GM12878 (cell line): ENCODE measurements around the gene KCNK13. TPM values are rescaled to one million over a fixed set of nuclear protein-coding genes. Genes with fewer than 3 reads are reported as not detected.

Source experiments
- ATAC-seq: fragments of 200-7000 bp; cut with Tn5 transposase; 3 replicates; pipeline ENCODE4 v1.9.1; 2020; ENCODE audit warnings: mild to moderate bottlenecking, moderate library complexity
- BruUV-seq: library from RNA; stranded (reverse); fragments of 400-500 nt; replicated peaks from 2 replicates; lab custom pipeline; 2021; lab: Mats Ljungman, UMichigan
- CTCF ChIA-PET: fragments of 300-600 bp; sonication (Branson Sonifier 250); formaldehyde crosslinking; extraction: SDS; loops from one replicate; lab custom pipeline; 2021; ENCODE audit warnings: inconsistent platforms; lab: Yijun Ruan, JAX
- POLR2A ChIA-PET: fragments of 350-600 bp; formaldehyde crosslinking; extraction: SDS; loops from one replicate; lab custom pipeline; 2021; ENCODE audit warnings: inconsistent platforms; lab: Charles Lee
- RAD21 ChIA-PET: fragments of 300-600 bp; sonication (Branson Sonifier 250); formaldehyde crosslinking; loops from one replicate; lab custom pipeline; 2023; ENCODE audit warnings: antibody characterized with exemption; ENCODE audit not compliant: unreplicated experiment; lab: Charles Lee
- SMC1A ChIA-PET: fragments of 300-600 bp; sonication (Branson Sonifier 250); formaldehyde crosslinking; loops from one replicate; lab custom pipeline; 2023; ENCODE audit not compliant: unreplicated experiment, uncharacterized antibody; lab: Charles Lee
- DNase-seq: peaks from one replicate; pipeline ENCODE4 v3.0.0-alpha.2; 2011; ENCODE audit warnings: low read depth, low spot score
- FAIRE-seq: peaks from 3 replicates; lab custom pipeline; 2011; peaks lifted over from hg19 to GRCh38; lab: Jason Lieb, UNC
- H2AFZ ChIP-seq: 2 replicates; pipeline ENCODE4 v1.6.0; 2011; ENCODE audit warnings: low read depth, low read length, control low read depth; ENCODE audit not compliant: control insufficient read depth
- H3K27ac ChIP-seq: 2 replicates; pipeline ENCODE4 v1.5.1; 2011; ENCODE audit warnings: control low read depth; ENCODE audit not compliant: control insufficient read depth, insufficient read depth
- H3K27me3 ChIP-seq, 2 experiments: replicated peaks in 1 of 2; 2 replicates each; pipeline versions ENCODE4 v1.6.0 to v1.6.1; 2011; ENCODE audit warnings: low read length in 1 of 2; ENCODE audit not compliant: control insufficient read depth in 2 of 2, insufficient read depth in 2 of 2
- H3K36me3 ChIP-seq, 2 experiments: 2 replicates each; pipeline ENCODE4 v1.5.1; 2011; ENCODE audit warnings: low read length in 1 of 2; ENCODE audit not compliant: control insufficient read depth in 2 of 2, insufficient read depth in 2 of 2
- H3K4me1 ChIP-seq: 2 replicates; pipeline ENCODE4 v1.6.1; 2011; ENCODE audit warnings: mild to moderate bottlenecking, low read length, moderate library complexity, mixed read lengths; ENCODE audit not compliant: control insufficient read depth, insufficient read depth
- H3K4me2 ChIP-seq: 2 replicates; pipeline ENCODE4 v1.6.0; 2011; ENCODE audit warnings: control low read depth; ENCODE audit not compliant: control insufficient read depth, insufficient read depth
- H3K4me3 ChIP-seq: fragments of 200-600 bp; sonication (generic); 2 replicates; pipeline ENCODE4 v1.5.1; 2016
- H3K79me2 ChIP-seq: 2 replicates; pipeline ENCODE4 v1.6.0; 2011; ENCODE audit warnings: low read length; ENCODE audit not compliant: control insufficient read depth, insufficient read depth
- H3K9ac ChIP-seq: 2 replicates; pipeline ENCODE4 v1.8.0; 2011; ENCODE audit warnings: low read length, control low read depth, mixed read lengths; ENCODE audit not compliant: control insufficient read depth, insufficient read depth
- H3K9me3 ChIP-seq: replicated peaks from 3 replicates; pipeline ENCODE4 v1.5.1; 2011; ENCODE audit warnings: mild to moderate bottlenecking, low read length; ENCODE audit not compliant: control insufficient read depth, insufficient read depth
- H4K20me1 ChIP-seq: 2 replicates; pipeline ENCODE4 v1.6.0; 2011; ENCODE audit not compliant: control insufficient read depth, insufficient read depth
- ATF3 ChIP-seq: IDR thresholded peaks from 2 replicates; pipeline ENCODE4 v1.6.1; 2011; ENCODE audit warnings: low read depth, mild to moderate bottlenecking, low read length, moderate library complexity, borderline replicate concordance; ENCODE audit errors: extremely low read depth
- EED ChIP-seq: sonication (generic); IDR thresholded peaks from 2 replicates; pipeline ENCODE4 v1.6.1; 2016; ENCODE audit warnings: antibody characterized with exemption, low read depth
- HSF1 ChIP-seq: fragments of 150-350 bp; IDR thresholded peaks from 2 replicates; pipeline ENCODE4 v1.6.1; 2014; ENCODE audit warnings: mild to moderate bottlenecking, low read depth, low read length
- JUNB ChIP-seq: IDR thresholded peaks from 2 replicates; pipeline ENCODE4 v1.6.1; 2016; ENCODE audit warnings: antibody characterized with exemption, mild to moderate bottlenecking
- KAT2A ChIP-seq: conservative IDR thresholded peaks from 2 replicates; pipeline ENCODE4 v1.6.1; 2011; ENCODE audit warnings: low read depth, low read length; ENCODE audit not compliant: control insufficient read depth
- MEF2A ChIP-seq: IDR thresholded peaks from 2 replicates; pipeline ENCODE4 v1.6.1; 2011; ENCODE audit warnings: low read depth, mild to moderate bottlenecking, low read length, moderate library complexity; ENCODE audit not compliant: insufficient read depth
- NBN ChIP-seq: fragments of 450-650 bp; IDR thresholded peaks from 2 replicates; pipeline ENCODE4 v1.6.1; 2016
- NR2C2 ChIP-seq: IDR thresholded peaks from 2 replicates; pipeline ENCODE4 v1.6.1; 2011; ENCODE audit warnings: borderline replicate concordance, low read depth; ENCODE audit not compliant: control insufficient read depth, insufficient read length
- RAD51 ChIP-seq: fragments of 450-650 bp; IDR thresholded peaks from 2 replicates; pipeline ENCODE4 v1.6.1; 2016; ENCODE audit warnings: moderate library complexity, mild to moderate bottlenecking, inconsistent platforms
- RFX5 ChIP-seq: IDR thresholded peaks from 2 replicates; pipeline ENCODE4 v1.6.1; 2011; ENCODE audit warnings: low read depth, low read length, improper control_type of control experiment
- SIN3A ChIP-seq: IDR thresholded peaks from 2 replicates; pipeline ENCODE4 v1.6.1; 2012; ENCODE audit warnings: low read depth, low read length, improper control_type of control experiment
- SMAD1 ChIP-seq: fragments of 450-650 bp; IDR thresholded peaks from 2 replicates; pipeline ENCODE4 v1.6.1; 2018; ENCODE audit warnings: mild to moderate bottlenecking, low read depth; ENCODE audit not compliant: partially characterized antibody
- SUPT20H ChIP-seq: IDR thresholded peaks from 2 replicates; pipeline ENCODE4 v1.6.1; 2011; ENCODE audit warnings: low read depth, mild to moderate bottlenecking, low read length, moderate library complexity, borderline replicate concordance; ENCODE audit not compliant: control insufficient read depth
- WGBS: methylation state at CpG from one replicate; pipeline ENCODE4 v1.1.6; 2016; ENCODE audit warnings: low lambda C conversion rate; ENCODE audit not compliant: insufficient replicate concordance, insufficient coverage; ENCODE audit errors: missing lambda C conversion rate; 5-methylcytosine and 5-hydroxymethylcytosine counted together
- in situ Hi-C: fragments of 300-500 bp; cut with MboI; formaldehyde crosslinking; loops from 9 replicates; pipeline ENCODE4 v1.14.3; 2018; ENCODE audit warnings: mixed read lengths
- intact Hi-C: fragments of 100-400 bp; cut with micrococcal nuclease; formaldehyde crosslinking; loops from one replicate; pipeline ENCODE4 v1.14.2; 2022; ENCODE audit not compliant: unreplicated experiment
- polyA plus RNA-seq, 11 experiments: library from polyadenylated mRNA; depleted of rRNA in 4 of 11; unstranded in 6 of 11; stranded (reverse) in 5 of 11; fragments of >200 nt; fragmentation: Nextera tagmentation in 4 of 11; fragmentation: Illumina TruSeq in 1 of 11; extraction: Ambion mirVana in 4 of 11; extraction: Trizol in 1 of 11; gene quantifications; 1 replicate in 1 of 11; 2 replicates in 10 of 11; pipeline versions ENCODE4 v1.2.1 to v1.2.3, GENCODE V29; 2011 to 2016; ENCODE audit warnings: inconsistent platforms in 2 of 11, missing spikeins in 2 of 11, low read depth in 1 of 11
- total RNA-seq, 4 experiments: library from RNA; depleted of rRNA in 3 of 4; stranded (reverse); fragments of >200 nt in 3 of 4; fragmentation: Illumina TruSeq in 1 of 4; extraction: Trizol in 1 of 4; gene quantifications; 2 replicates each; pipeline versions ENCODE4 v1.2.1 to v1.2.3, GENCODE V29; 2013 to 2021
- TF ChIP-seq, protein P1 (sequence below): fragments of 450-650 bp; IDR thresholded peaks from 2 replicates; pipeline ENCODE4 v1.6.1; 2017; ENCODE audit warnings: mild to moderate bottlenecking, low read depth, inconsistent platforms; ENCODE audit not compliant: poor library complexity, severe bottlenecking

KCNK13 gene
- total and polyA plus RNA-seq, 10 of the 15 experiments (the other 5 are each of a cell fraction or from before 2014, with no cell fraction given): not detected

DNA sequence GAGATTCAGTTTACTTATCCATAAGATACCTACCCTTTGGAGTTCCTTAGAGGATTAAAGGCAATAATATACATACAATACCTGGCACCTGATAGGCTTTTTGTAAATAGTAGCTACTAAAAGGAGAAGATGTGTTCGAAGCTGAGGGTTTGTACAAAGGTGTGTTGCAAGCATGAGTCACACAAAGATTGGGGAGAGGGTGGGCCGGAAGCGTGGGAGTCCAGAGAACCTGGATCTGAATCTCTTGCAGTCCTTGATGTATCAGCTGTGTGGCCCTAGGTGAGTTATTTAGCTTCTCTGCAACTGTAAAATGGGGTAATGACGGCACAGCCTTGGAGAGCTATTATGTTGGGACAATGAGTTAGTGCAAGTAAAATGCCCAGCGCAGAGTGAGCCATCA, 132.9 kb downstream of the KCNK13 start:
- Histone ChIP-seq H2AFZ (no peak overlapping the region), H3K9ac (no peak overlapping the region), H3K27me3 (no peaks in the 10 kb centered on the region), H3K4me1 (no peaks in the 10 kb centered on the region), H3K79me2 (no peaks in the 10 kb centered on the region), H3K4me3 (no peak overlapping the region), H4K20me1 (no peaks in the 10 kb centered on the region), H3K9me3 (no peaks in the 10 kb centered on the region), H3K4me2 (no peak overlapping the region), H3K36me3 (no peaks in the 10 kb centered on the region), H3K27ac (no peak overlapping the region)
- ChIA-PET POLR2A (no interaction called here), SMC1A (interaction anchor here (1.2 kb wide), 1 partner anchor 337 kb away, joined by 3 read pairs; no protein-coding TSS in a partner anchor), CTCF (no interaction called here), RAD21 (no interaction called here)
- TF ChIP-seq, protein P1, sequence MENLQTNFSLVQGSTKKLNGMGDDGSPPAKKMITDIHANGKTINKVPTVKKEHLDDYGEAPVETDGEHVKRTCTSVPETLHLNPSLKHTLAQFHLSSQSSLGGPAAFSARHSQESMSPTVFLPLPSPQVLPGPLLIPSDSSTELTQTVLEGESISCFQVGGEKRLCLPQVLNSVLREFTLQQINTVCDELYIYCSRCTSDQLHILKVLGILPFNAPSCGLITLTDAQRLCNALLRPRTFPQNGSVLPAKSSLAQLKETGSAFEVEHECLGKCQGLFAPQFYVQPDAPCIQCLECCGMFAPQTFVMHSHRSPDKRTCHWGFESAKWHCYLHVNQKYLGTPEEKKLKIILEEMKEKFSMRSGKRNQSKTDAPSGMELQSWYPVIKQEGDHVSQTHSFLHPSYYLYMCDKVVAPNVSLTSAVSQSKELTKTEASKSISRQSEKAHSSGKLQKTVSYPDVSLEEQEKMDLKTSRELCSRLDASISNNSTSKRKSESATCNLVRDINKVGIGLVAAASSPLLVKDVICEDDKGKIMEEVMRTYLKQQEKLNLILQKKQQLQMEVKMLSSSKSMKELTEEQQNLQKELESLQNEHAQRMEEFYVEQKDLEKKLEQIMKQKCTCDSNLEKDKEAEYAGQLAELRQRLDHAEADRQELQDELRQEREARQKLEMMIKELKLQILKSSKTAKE: no peak
- TF ChIP-seq JUNB: no peak
- TF ChIP-seq MEF2A: no peak
- TF ChIP-seq RFX5: no peak
- TF ChIP-seq SIN3A: no peak
- TF ChIP-seq KAT2A: no peak
- TF ChIP-seq SUPT20H: no peak
- no peak for TF ChIP-seq NBN
- TF ChIP-seq ATF3: no peak
- no peak for TF ChIP-seq NR2C2
- TF ChIP-seq EED: no peak
- TF ChIP-seq HSF1: no peak
- TF ChIP-seq SMAD1: no peak
- TF ChIP-seq RAD51: no peak
- no peak for ATAC-seq
- intact Hi-C loops: no loop called here
- BruUV-seq: no TSS peak
- 66% methylated on average over 5 of the region's 5 CpGs for WGBS
- in situ Hi-C loops: no loop called here
- FAIRE-seq: no peak
- DNase-seq: no peak
